Mammary epithelial cell (primary cell): ENCODE data around the gene TDO2.
"Not testable (repeated sequence)": the region's sequence is repeated elsewhere in the genome, so short reads cannot be mapped to it uniquely, and the experiment has no call there.

Experiments used
- CTCF ChIP-seq, 2 donors: IDR thresholded peaks in 1 of 2; conservative IDR thresholded peaks in 1 of 2; 2 replicates each; pipeline ENCODE4 v1.5.1; 2011 to 2012; ENCODE audit warnings: inconsistent platforms in 2 of 2, low read length in 2 of 2, mild to moderate bottlenecking in 2 of 2, control low read depth in 1 of 2, low read depth in 1 of 2; ENCODE audit not compliant: insufficient read depth in 1 of 2; ENCODE audit errors: extremely low read depth in 1 of 2
- EZH2 ChIP-seq: IDR thresholded peaks from 2 replicates; pipeline ENCODE4 v1.6.1; 2012; ENCODE audit warnings: low read length, inconsistent platforms, borderline replicate concordance

GRCh38 chr4:155898371-155898770, 5.1 kb upstream of the TDO2 start:
- TF ChIP-seq CTCF (conservative IDR thresholded peaks at IDR 0.05 in 1 of 2, IDR thresholded peaks at IDR 0.05 in 1 of 2; ENCODE audit: extremely low read depth in 1 of 2, insufficient read depth in 1 of 2, low read depth in 1 of 2, low read length in 2 of 2); EZH2: not testable (repeated sequence)
